A549 (cell line): ENCODE data around the gene ECEL1. TPM values are rescaled to one million over a fixed set of nuclear protein-coding genes. Genes with fewer than 3 reads are reported as not detected.
"Not testable (repeated sequence)": the region's sequence is repeated elsewhere in the genome, so short reads cannot be mapped to it uniquely, and the experiment has no call there.

ENCODE experiments used
- ATAC-seq, 2 experiments: fragments of 200-7000 bp in 1 of 2; fragments of >200 bp in 1 of 2; cut with Nextera tagmentation in 1 of 2; cut with Tn5 transposase in 1 of 2; 3 replicates each; pipeline versions ENCODE4 v1.8.0 to v1.9.1; 2018 to 2020; ENCODE audit warnings: mild to moderate bottlenecking in 1 of 2, moderate library complexity in 1 of 2
- CTCF ChIA-PET: fragments of 300-600 bp; sonication (Branson Sonifier 250); formaldehyde crosslinking; extraction: SDS; loops from one replicate; lab custom pipeline; 2021; ENCODE audit warnings: antibody characterized with exemption, inconsistent platforms; lab: Yijun Ruan, JAX
- POLR2A ChIA-PET: fragments of 350-600 bp; formaldehyde crosslinking; extraction: SDS; loops from one replicate; lab custom pipeline; 2021; ENCODE audit warnings: antibody characterized with exemption, inconsistent platforms; lab: Yijun Ruan, JAX
- DNase-seq, 2 experiments: peaks; one replicate each; pipeline versions ENCODE4 v3.0.0 to v3.0.0-alpha.2; 2011 to 2016; ENCODE audit warnings: low read depth in 1 of 2, low spot score in 1 of 2
- FAIRE-seq: peaks from 2 replicates; lab custom pipeline; 2011; peaks lifted over from hg19 to GRCh38; lab: Jason Lieb, UNC
- H3K27ac ChIP-seq, 2 experiments: fragments of >200 bp; sonication (Bioruptor Twin); formaldehyde crosslinking; 3 replicates each; pipeline ENCODE4 v1.5.1; 2016 to 2017
- H3K4me1 ChIP-seq: fragments of >200 bp; sonication (Bioruptor Twin); formaldehyde crosslinking; 3 replicates; pipeline ENCODE4 v1.6.1; 2016
- H3K4me2 ChIP-seq: fragments of >200 bp; sonication (Bioruptor Twin); formaldehyde crosslinking; 3 replicates; pipeline ENCODE4 v1.6.1; 2016
- H3K4me3 ChIP-seq: fragments of >200 bp; sonication (Bioruptor Twin); formaldehyde crosslinking; 3 replicates; pipeline ENCODE4 v1.5.1; 2016
- H3K9me3 ChIP-seq: fragments of >200 bp; sonication (Bioruptor Twin); formaldehyde crosslinking; 3 replicates; pipeline ENCODE4 v1.6.1; 2016
- FOSB ChIP-seq: fragments of 250-450 bp; sonication (Bioruptor Pico); IDR thresholded peaks from 2 replicates; pipeline ENCODE4 v1.5.0; 2020; ENCODE audit warnings: mild to moderate bottlenecking, moderate library complexity
- FOSL2 ChIP-seq, 2 experiments: fragments of 450-650 bp in 1 of 2; fragments of >200 bp in 1 of 2; sonication (Bioruptor Twin) in 1 of 2; formaldehyde crosslinking; IDR thresholded peaks; 2 replicates each; pipeline versions ENCODE4 v1.5.0 to v1.6.1; 2016 to 2020; ENCODE audit warnings: mild to moderate bottlenecking in 1 of 2, moderate library complexity in 1 of 2
- HOXA7 ChIP-seq: fragments of 250-450 bp; sonication (Bioruptor Pico); IDR thresholded peaks from 2 replicates; pipeline ENCODE4 v1.5.0; 2020; ENCODE audit warnings: mild to moderate bottlenecking, moderate library complexity
- HOXB13 ChIP-seq: fragments of 250-450 bp; sonication (Bioruptor Pico); IDR thresholded peaks from 2 replicates; pipeline ENCODE4 v1.5.0; 2020; ENCODE audit warnings: low read depth, mild to moderate bottlenecking, moderate library complexity
- MAFK ChIP-seq: fragments of 450-650 bp; IDR thresholded peaks from 2 replicates; pipeline ENCODE4 v1.6.1; 2014; ENCODE audit not compliant: partially characterized antibody
- NFE2L2 ChIP-seq: fragments of 150-350 bp; conservative IDR thresholded peaks from 2 replicates; pipeline ENCODE4 v1.6.1; 2014; ENCODE audit warnings: low read length
- RAD21 ChIP-seq, 2 experiments: fragments of >200 bp in 1 of 2; sonication (Bioruptor Twin) in 1 of 2; formaldehyde crosslinking in 1 of 2; IDR thresholded peaks in 1 of 2; conservative IDR thresholded peaks in 1 of 2; 2 replicates in 1 of 2; 3 replicates in 1 of 2; pipeline ENCODE4 v1.6.1; 2012 to 2018; ENCODE audit warnings: inconsistent platforms in 1 of 2
- WGBS: methylation state at CpG from one replicate; pipeline ENCODE4 v1.1.6; 2017; ENCODE audit errors: missing lambda C conversion rate; 5-methylcytosine and 5-hydroxymethylcytosine counted together
- polyA plus RNA-seq, 4 experiments: library from polyadenylated mRNA; depleted of rRNA in 3 of 4; stranded (reverse); fragments of >200 nt; fragmentation: RNase III in 1 of 4; extraction: RNeasy Plus Mini Kit Qiagen cat#74134 plus additional on column Dnase treatment in 1 of 4; gene quantifications; 2 replicates in 3 of 4; 3 replicates in 1 of 4; pipeline ENCODE4 v1.2.3, GENCODE V29; 2011 to 2017
- TF ChIP-seq, protein P1 (sequence below): fragments of 150-350 bp; IDR thresholded peaks from 2 replicates; pipeline ENCODE4 v1.6.1; 2014; ENCODE audit warnings: low read depth, mild to moderate bottlenecking, low read length
- TF ChIP-seq, protein P2 (sequence below): fragments of >200 bp; sonication (Bioruptor Twin); formaldehyde crosslinking; IDR thresholded peaks from 3 replicates; pipeline ENCODE4 v1.5.1; 2016

Gene ECEL1
- polyA plus RNA-seq, 2 of the 4 experiments (the other 2 are of a cell fraction): 0.12 to 0.18 TPM

DNA sequence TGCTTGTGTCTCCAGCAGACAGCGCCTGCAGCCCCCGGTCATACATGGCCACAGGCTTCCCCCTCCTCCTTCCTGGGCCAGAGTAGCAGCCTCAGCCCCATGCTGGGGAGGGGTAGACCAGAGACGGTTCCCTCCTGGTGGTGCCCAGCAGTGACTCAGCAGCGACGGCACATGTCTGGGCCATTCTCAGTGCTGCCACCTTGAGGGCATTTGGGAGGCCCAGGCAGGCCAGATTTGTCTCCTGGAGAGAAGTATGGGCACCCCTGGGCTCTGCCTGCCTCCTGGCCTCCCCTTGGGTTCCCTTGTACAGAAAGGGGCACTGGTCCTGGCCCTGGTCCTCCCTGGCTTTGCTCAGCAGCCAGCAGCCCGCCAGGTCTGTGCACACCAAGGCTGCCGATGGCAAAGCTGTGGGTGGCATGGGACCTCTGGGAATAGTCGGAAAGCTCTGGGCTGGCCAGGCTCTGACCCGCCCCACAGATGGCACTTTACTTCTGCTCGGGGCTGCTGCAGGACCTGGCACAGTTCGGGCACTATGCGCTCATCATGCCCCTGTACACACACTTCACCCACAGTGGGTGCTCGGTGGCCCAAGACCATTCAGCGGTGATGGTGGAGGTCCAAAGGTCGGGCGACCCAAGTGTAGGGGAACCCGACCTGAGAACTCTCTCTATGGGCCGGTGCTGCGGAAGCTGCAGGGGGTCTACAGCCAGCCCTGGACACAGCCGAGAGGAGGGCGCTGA, 43.1 kb downstream of the ECEL1 start (continued):
- TF ChIP-seq HOXA7 (CRISPR knock-in tag): no peak
- TF ChIP-seq NFE2L2: peak; percentile 68
- TF ChIP-seq, protein P1, sequence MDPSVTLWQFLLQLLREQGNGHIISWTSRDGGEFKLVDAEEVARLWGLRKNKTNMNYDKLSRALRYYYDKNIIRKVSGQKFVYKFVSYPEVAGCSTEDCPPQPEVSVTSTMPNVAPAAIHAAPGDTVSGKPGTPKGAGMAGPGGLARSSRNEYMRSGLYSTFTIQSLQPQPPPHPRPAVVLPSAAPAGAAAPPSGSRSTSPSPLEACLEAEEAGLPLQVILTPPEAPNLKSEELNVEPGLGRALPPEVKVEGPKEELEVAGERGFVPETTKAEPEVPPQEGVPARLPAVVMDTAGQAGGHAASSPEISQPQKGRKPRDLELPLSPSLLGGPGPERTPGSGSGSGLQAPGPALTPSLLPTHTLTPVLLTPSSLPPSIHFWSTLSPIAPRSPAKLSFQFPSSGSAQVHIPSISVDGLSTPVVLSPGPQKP: no peak
- peak; percentile 80 for TF ChIP-seq MAFK
- TF ChIP-seq HOXB13 (CRISPR knock-in tag): no peak
- TF ChIP-seq, protein P2, sequence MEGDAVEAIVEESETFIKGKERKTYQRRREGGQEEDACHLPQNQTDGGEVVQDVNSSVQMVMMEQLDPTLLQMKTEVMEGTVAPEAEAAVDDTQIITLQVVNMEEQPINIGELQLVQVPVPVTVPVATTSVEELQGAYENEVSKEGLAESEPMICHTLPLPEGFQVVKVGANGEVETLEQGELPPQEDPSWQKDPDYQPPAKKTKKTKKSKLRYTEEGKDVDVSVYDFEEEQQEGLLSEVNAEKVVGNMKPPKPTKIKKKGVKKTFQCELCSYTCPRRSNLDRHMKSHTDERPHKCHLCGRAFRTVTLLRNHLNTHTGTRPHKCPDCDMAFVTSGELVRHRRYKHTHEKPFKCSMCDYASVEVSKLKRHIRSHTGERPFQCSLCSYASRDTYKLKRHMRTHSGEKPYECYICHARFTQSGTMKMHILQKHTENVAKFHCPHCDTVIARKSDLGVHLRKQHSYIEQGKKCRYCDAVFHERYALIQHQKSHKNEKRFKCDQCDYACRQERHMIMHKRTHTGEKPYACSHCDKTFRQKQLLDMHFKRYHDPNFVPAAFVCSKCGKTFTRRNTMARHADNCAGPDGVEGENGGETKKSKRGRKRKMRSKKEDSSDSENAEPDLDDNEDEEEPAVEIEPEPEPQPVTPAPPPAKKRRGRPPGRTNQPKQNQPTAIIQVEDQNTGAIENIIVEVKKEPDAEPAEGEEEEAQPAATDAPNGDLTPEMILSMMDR: peak; percentile 62
- TF ChIP-seq RAD21 (conservative IDR thresholded peaks at IDR 0.05 in 1 of 2, IDR thresholded peaks at IDR 0.05 in 1 of 2): 0 out of 5 replicates have a peak, but pooled peaks of 1 of the 2 experiments have one; percentile 11
- TF ChIP-seq FOSL2 (IDR thresholded peaks at IDR 0.05): no peak
- TF ChIP-seq FOSL2 (CRISPR knock-in tag; IDR thresholded peaks at IDR 0.05): peak; percentile 91
- no peak for TF ChIP-seq FOSB (CRISPR knock-in tag)

DNA sequence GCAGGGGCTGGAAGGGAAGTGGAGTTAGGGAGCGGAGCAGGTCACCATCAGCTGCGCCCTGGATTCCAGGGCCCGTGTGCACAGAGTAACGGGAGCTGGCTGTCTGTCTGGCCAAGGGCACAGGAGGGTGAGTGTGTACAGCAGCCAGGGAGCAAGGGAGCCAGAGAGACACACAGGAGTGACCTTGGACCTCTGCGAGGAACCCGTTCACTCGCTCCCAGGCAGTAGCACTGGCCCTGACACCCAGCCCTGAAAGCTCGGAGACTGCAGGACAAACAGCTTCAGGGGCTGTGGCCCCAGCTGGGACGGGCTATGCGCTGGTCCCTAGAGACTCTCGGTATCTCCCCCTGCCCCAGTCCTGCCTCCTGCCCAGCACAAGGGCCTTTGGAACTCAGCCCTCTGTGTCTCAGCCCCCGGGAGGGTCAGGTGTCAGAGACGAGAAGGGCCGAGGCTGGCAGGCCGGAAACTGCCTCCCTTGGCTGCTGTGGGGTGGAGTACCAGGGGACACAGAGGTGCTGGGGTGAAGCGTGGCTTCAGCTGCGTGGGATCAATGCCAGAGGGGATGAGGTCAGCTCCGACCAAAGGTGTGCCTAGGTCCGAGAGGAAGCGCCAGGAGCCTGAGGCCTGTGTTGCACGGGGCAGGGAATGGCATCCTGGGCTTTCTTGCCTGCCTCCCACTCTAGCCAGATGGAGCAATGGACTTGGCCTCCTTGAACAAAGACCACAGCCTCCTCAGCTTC, 43.8 kb downstream of the ECEL1 start:
- CTCF ChIA-PET: interaction anchor here (0.6 to 3.2 kb wide), 23 partner anchors 8 to 673 kb away, joined by 3 to 39 read pairs (median 5); partner anchors contain the start of gene PRSS56
- H3K9me3 ChIP-seq, DNase-seq, FAIRE-seq, H3K4me3 ChIP-seq, POLR2A ChIA-PET, ATAC-seq: not testable (repeated sequence)
- 89% methylated on average over 11 of the region's 21 CpGs for WGBS
- Histone ChIP-seq H3K4me1 (peaks cover 16% of the 10 kb centered on the region), H3K27ac (peak overlapping the region; percentile 80 to 93), H3K4me2 (peak overlapping the region; percentile 28; the same call in 1 of the 3 replicates)

DNA sequence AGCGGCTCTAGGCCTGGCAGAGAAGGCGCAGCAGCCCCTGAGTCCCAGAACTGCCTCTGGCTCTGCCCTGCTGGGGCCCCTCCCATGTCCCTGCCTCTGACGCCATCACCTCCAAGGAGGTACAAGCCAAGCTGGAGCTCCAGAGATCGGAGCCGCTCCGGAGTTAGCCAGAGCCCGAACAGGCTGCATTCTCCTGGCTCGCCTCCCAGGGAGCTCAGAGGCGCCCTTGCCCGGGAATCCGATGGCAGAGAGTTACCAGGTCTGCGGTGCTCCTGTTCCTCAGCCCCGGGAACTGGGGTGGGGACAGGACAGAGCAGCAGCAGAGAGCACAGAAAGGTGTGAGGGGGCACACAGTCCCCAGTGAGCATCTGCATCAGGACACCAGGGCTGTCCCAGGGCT, 44.6 kb downstream of the ECEL1 start:
- H3K4me3 ChIP-seq, H3K4me2 ChIP-seq, H3K27ac ChIP-seq, ATAC-seq, FAIRE-seq, H3K9me3 ChIP-seq, DNase-seq, POLR2A ChIA-PET: not testable (repeated sequence)
- CTCF ChIA-PET: interaction anchor here (0.6 to 4.8 kb wide), 4 partner anchors 79 to 542 kb away, joined by 3 to 50 read pairs (median 21); partner anchors contain the start of gene PRSS56
- H3K4me1 ChIP-seq: peaks cover 16% of the 10 kb centered on the region
- no CpG with 5 or more reads among the region's 13 CpGs for WGBS

DNA sequence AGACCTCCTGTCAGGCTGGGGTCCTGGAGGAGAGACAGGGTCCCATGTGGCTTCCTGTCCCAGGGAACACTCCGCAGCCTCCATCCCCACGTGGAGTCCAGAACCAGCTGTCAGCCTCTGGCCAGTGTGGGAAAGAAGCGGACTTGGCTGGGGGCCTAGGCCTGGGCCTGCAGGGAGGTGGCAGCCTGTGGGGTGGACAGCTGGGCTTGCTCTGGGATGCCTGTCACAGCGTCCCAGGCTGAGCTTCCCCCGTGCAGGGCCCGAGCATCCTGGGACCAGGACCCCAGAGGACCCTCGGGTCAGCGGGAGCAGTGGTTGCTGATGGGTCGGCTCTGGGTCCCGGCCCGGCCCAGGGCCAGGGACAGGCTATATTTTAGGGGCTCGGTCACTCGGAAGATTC, 45.2 kb downstream of the ECEL1 start:
- H3K27ac ChIP-seq, H3K4me2 ChIP-seq, POLR2A ChIA-PET, H3K9me3 ChIP-seq, H3K4me3 ChIP-seq, FAIRE-seq, ATAC-seq, DNase-seq: not testable (repeated sequence)
- CTCF ChIA-PET: interaction anchor here (0.6 to 4.8 kb wide), 6 partner anchors 79 to 541 kb away, joined by 3 to 50 read pairs (median 26); partner anchors contain the start of gene PRSS56
- WGBS: 87% methylated on average over 11 of the region's 13 CpGs
- peaks cover 16% of the 10 kb centered on the region for H3K4me1 ChIP-seq

DNA sequence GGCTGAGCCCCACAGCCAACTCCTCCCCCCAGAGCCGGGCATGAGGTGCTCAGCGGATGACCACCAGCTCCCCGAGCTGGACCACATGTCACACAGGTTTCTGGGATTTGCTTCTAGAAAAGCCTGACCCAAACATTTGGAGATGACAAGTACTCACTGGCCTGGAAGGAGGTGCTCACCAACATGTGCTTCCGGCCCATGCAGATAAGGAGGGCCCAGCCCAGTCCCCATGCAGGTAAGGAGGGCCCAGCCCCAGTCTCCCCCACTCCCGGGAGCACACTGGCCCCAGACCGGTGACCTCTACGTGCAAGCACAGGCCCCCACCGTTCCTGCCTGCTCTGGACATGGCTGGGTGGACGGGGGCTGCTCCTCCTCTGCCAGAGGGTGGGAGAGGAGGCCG, 45.7 kb downstream of the ECEL1 start:
- WGBS: 97% methylated on average over 3 of the region's 10 CpGs
- H3K4me2 ChIP-seq, FAIRE-seq, H3K4me3 ChIP-seq, H3K9me3 ChIP-seq, POLR2A ChIA-PET, ATAC-seq, DNase-seq, H3K27ac ChIP-seq: not testable (repeated sequence)
- H3K4me1 ChIP-seq: peaks cover 16% of the 10 kb centered on the region
- CTCF ChIA-PET: interaction anchor here (0.6 to 4.8 kb wide), 7 partner anchors 17 to 544 kb away, joined by 3 to 50 read pairs (median 6); partner anchors contain the start of gene PRSS56
